OCI-LY1 (cell line): ENCODE data around the gene APPBP2.

Experiments used
- EZH2 ChIP-seq: fragments of 200-600 bp; sonication (generic), shearing (Covaris generic); IDR thresholded peaks from 2 replicates; pipeline ENCODE4 v1.8.0; 2017; ENCODE audit warnings: borderline replicate concordance, mixed run types, mild to moderate bottlenecking, antibody characterized with exemption, low read length, moderate library complexity, mixed read lengths
- TF ChIP-seq, protein P1 (sequence below): fragments of 200-600 bp; sonication (generic), shearing (Covaris generic); IDR thresholded peaks from 2 replicates; pipeline ENCODE4 v1.5.1; 2017; ENCODE audit warnings: mild to moderate bottlenecking, antibody characterized with exemption, low read length, moderate library complexity, mixed read lengths

DNA sequence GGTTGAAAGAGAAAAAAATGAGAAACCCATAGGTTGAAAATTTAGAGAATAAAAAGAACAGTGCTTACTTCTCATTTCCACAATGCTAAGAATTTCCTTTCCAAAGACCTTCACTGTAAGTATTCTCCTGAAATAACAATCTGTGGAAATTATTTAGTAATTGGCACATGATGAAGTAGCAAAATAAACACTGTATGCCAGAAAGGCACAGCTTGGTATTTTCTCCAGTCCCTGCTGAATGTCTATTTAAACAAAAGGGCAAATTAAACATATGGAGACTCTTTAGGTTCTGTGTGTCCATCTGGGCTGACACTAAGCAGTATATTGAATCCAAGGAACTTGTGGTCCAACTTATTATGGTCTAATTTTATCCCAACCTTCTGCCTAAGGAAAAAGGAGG, 57.7 kb downstream of the APPBP2 start:
- TF ChIP-seq, protein P1, sequence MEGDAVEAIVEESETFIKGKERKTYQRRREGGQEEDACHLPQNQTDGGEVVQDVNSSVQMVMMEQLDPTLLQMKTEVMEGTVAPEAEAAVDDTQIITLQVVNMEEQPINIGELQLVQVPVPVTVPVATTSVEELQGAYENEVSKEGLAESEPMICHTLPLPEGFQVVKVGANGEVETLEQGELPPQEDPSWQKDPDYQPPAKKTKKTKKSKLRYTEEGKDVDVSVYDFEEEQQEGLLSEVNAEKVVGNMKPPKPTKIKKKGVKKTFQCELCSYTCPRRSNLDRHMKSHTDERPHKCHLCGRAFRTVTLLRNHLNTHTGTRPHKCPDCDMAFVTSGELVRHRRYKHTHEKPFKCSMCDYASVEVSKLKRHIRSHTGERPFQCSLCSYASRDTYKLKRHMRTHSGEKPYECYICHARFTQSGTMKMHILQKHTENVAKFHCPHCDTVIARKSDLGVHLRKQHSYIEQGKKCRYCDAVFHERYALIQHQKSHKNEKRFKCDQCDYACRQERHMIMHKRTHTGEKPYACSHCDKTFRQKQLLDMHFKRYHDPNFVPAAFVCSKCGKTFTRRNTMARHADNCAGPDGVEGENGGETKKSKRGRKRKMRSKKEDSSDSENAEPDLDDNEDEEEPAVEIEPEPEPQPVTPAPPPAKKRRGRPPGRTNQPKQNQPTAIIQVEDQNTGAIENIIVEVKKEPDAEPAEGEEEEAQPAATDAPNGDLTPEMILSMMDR, result no peak
- TF ChIP-seq EZH2, result no peak
